Measurements from ENCODE around the gene GOLGA6L26.
A peak's percentile ranks its signal among the peaks of the same experiment; 100 is the strongest.
"Not testable (repeated sequence)": the region's sequence is repeated elsewhere in the genome, so short reads cannot be mapped to it uniquely, and the experiment has no call there.

GOLGA6L26 gene

GRCh38 chr15:23372284-23372683 is 38.3 kb upstream of the GOLGA6L26 start:
- Histone ChIP-seq H2AFZ (ENCODE audit: low read length) (no peak overlapping the region), H3F3A (ENCODE audit: insufficient read depth, low read length) (peaks cover 14% of the 10 kb centered on the region), H3K9me3 (replicated peaks; ENCODE audit: insufficient read depth, low read length) (no peaks in the 10 kb centered on the region), H3K36me3 (replicated peaks; ENCODE audit: insufficient read depth, low read length) (no peaks in the 10 kb centered on the region), H3K27me3 (replicated peaks; ENCODE audit: insufficient read depth, low read length) (no peaks in the 10 kb centered on the region), H3K9me2 (replicated peaks; ENCODE audit: insufficient read depth, low read length) (no peaks in the 10 kb centered on the region), H4K20me1 (ENCODE audit: insufficient read depth, low read length) (no peaks in the 10 kb centered on the region), H3K4me2 (ENCODE audit: low read depth, low read length) (peak overlapping the region; percentile 60), H3K4me1 (ENCODE audit: low read length) (peaks cover 21% of the 10 kb centered on the region), H3K4me3 (ENCODE audit: low read length) (no peak overlapping the region), H3K79me2 (ENCODE audit: low read length) (no peaks in the 10 kb centered on the region), H3K27ac (ENCODE audit: low read length) (peak overlapping the region; percentile 75; the same call in 1 of the 2 replicates), H3K9ac (ENCODE audit: low read length) (no peak overlapping the region)
- DNase-seq: no peak
- TF ChIP-seq EZH2 (optimal IDR thresholded peaks at IDR 0.05; ENCODE audit: low read depth, low read length) (no peak), EZH2phosphoT487 (IDR thresholded peaks at IDR 0.05; ENCODE audit: low read length) (no peak)
- TF ChIP-seq, protein P1, sequence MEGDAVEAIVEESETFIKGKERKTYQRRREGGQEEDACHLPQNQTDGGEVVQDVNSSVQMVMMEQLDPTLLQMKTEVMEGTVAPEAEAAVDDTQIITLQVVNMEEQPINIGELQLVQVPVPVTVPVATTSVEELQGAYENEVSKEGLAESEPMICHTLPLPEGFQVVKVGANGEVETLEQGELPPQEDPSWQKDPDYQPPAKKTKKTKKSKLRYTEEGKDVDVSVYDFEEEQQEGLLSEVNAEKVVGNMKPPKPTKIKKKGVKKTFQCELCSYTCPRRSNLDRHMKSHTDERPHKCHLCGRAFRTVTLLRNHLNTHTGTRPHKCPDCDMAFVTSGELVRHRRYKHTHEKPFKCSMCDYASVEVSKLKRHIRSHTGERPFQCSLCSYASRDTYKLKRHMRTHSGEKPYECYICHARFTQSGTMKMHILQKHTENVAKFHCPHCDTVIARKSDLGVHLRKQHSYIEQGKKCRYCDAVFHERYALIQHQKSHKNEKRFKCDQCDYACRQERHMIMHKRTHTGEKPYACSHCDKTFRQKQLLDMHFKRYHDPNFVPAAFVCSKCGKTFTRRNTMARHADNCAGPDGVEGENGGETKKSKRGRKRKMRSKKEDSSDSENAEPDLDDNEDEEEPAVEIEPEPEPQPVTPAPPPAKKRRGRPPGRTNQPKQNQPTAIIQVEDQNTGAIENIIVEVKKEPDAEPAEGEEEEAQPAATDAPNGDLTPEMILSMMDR (IDR thresholded peaks at IDR 0.05; ENCODE audit: low read length): no peak

DNA sequence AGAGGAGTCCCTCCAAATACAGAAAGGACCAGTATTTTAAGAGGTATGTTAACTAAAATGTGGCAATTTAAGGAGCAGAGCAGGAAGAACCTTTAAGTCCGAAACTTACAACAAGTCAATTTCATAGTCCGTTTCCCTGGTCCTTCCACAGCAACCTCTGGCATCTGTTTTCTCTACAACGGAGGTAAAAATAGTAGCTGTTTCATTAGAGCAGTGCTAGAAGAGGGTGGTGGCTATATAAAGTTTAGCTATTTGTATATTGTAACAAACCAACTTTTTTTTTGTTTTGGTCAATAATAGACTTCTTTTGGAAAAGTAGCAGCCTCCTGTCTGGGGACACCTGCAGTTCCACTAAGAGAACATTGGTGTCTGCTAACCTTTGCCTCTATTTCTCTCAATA is 37.9 kb upstream of the GOLGA6L26 start:
- Histone ChIP-seq H3K9ac (ENCODE audit: low read length) (peak overlapping the region; percentile 35; the same call in 1 of the 2 replicates), H2AFZ (ENCODE audit: low read length) (peak overlapping the region; percentile 58; the same call in 1 of the 2 replicates), H3K27ac (ENCODE audit: low read length) (peak overlapping the region; percentile 75; the same call in 1 of the 2 replicates), H3K4me3 (ENCODE audit: low read length) (0 out of 2 replicates have a peak overlapping the region, but pooled peaks have one; percentile 36), H3F3A (ENCODE audit: insufficient read depth, low read length) (peaks cover 14% of the 10 kb centered on the region), H3K4me2 (ENCODE audit: low read depth, low read length) (peak overlapping the region; percentile 60), H3K4me1 (ENCODE audit: low read length) (peaks cover 21% of the 10 kb centered on the region)
- H3K9me2 ChIP-seq (replicated peaks; ENCODE audit: insufficient read depth, low read length); H3K27me3 ChIP-seq (replicated peaks; ENCODE audit: insufficient read depth, low read length); H3K36me3 ChIP-seq (replicated peaks; ENCODE audit: insufficient read depth, low read length); H3K79me2 ChIP-seq (ENCODE audit: low read length); H3K9me3 ChIP-seq (replicated peaks; ENCODE audit: insufficient read depth, low read length); H4K20me1 ChIP-seq (ENCODE audit: insufficient read depth, low read length): not testable (repeated sequence)
- DNase-seq: peak; percentile 50

GRCh38 chr15:23371134-23371533 is 37.1 kb upstream of the GOLGA6L26 start:
- DNase-seq: peak; percentile 9
- H4K20me1 ChIP-seq (ENCODE audit: insufficient read depth, low read length); H3K27me3 ChIP-seq (replicated peaks; ENCODE audit: insufficient read depth, low read length); H3K4me3 ChIP-seq (ENCODE audit: low read length); H3K79me2 ChIP-seq (ENCODE audit: low read length); H3K4me2 ChIP-seq (ENCODE audit: low read depth, low read length); H3K9me3 ChIP-seq (replicated peaks; ENCODE audit: insufficient read depth, low read length); H2AFZ ChIP-seq (ENCODE audit: low read length); H3K36me3 ChIP-seq (replicated peaks; ENCODE audit: insufficient read depth, low read length); H3K9me2 ChIP-seq (replicated peaks; ENCODE audit: insufficient read depth, low read length): not testable (repeated sequence)
- H3K4me1 ChIP-seq (ENCODE audit: low read length): peaks cover 21% of the 10 kb centered on the region
- H3K27ac ChIP-seq (ENCODE audit: low read length): peak overlapping the region; percentile 75; the same call in 1 of the 2 replicates
- H3K9ac ChIP-seq (ENCODE audit: low read length): peak overlapping the region; percentile 35; the same call in 1 of the 2 replicates
- H3F3A ChIP-seq (ENCODE audit: insufficient read depth, low read length): peaks cover 14% of the 10 kb centered on the region

- no peaks in the 10 kb centered on the region for H3K79me2 ChIP-seq (ENCODE audit: low read length)
- H3K4me2 ChIP-seq (ENCODE audit: low read depth, low read length): peak overlapping the region; percentile 4; the same call in 1 of the 2 replicates
- H3K27ac ChIP-seq (ENCODE audit: low read length): peak overlapping the region; percentile 43; the same call in 1 of the 2 replicates
- no peak for DNase-seq
- H2AFZ ChIP-seq (ENCODE audit: low read length): no peak overlapping the region
- H3K36me3 ChIP-seq (replicated peaks; ENCODE audit: insufficient read depth, low read length): no peaks in the 10 kb centered on the region
- H4K20me1 ChIP-seq (ENCODE audit: insufficient read depth, low read length): no peaks in the 10 kb centered on the region
- TF ChIP-seq, protein P1 (IDR thresholded peaks at IDR 0.05; ENCODE audit: low read length): no peak
- TF ChIP-seq EZH2phosphoT487 (IDR thresholded peaks at IDR 0.05; ENCODE audit: low read length) (no peak), EZH2 (optimal IDR thresholded peaks at IDR 0.05; ENCODE audit: low read depth, low read length) (no peak)
- H3K27me3 ChIP-seq (replicated peaks; ENCODE audit: insufficient read depth, low read length): no peaks in the 10 kb centered on the region
- no peak overlapping the region for H3K9ac ChIP-seq (ENCODE audit: low read length)
- no peaks in the 10 kb centered on the region for H3K9me3 ChIP-seq (replicated peaks; ENCODE audit: insufficient read depth, low read length)
- H3K4me1 ChIP-seq (ENCODE audit: low read length): peaks cover 21% of the 10 kb centered on the region
- peaks cover 14% of the 10 kb centered on the region for H3F3A ChIP-seq (ENCODE audit: insufficient read depth, low read length)
- H3K4me3 ChIP-seq (ENCODE audit: low read length): no peak overlapping the region
- H3K9me2 ChIP-seq (replicated peaks; ENCODE audit: insufficient read depth, low read length): no peaks in the 10 kb centered on the region
Observed at GRCh38 chr15:23370578-23370977, 36.6 kb upstream of the GOLGA6L26 start.

GRCh38 chr15:23364261-23364660 is 30.3 kb upstream of the GOLGA6L26 start:
- not testable (repeated sequence) for H3K36me3 ChIP-seq (replicated peaks; ENCODE audit: insufficient read depth, low read length); H3K4me1 ChIP-seq (ENCODE audit: low read length); H4K20me1 ChIP-seq (ENCODE audit: insufficient read depth, low read length); H3K4me2 ChIP-seq (ENCODE audit: low read depth, low read length); H3K9ac ChIP-seq (ENCODE audit: low read length); H3F3A ChIP-seq (ENCODE audit: insufficient read depth, low read length); H2AFZ ChIP-seq (ENCODE audit: low read length); H3K27me3 ChIP-seq (replicated peaks; ENCODE audit: insufficient read depth, low read length); H3K79me2 ChIP-seq (ENCODE audit: low read length); H3K27ac ChIP-seq (ENCODE audit: low read length); H3K9me3 ChIP-seq (replicated peaks; ENCODE audit: insufficient read depth, low read length); H3K9me2 ChIP-seq (replicated peaks; ENCODE audit: insufficient read depth, low read length); DNase-seq; H3K4me3 ChIP-seq (ENCODE audit: low read length)
